Measurements from ENCODE around the gene HEBP1.
"Not testable (repeated sequence)": the region's sequence is repeated elsewhere in the genome, so short reads cannot be mapped to it uniquely, and the experiment has no call there.

The HEBP1 gene

GRCh38 chr12:12999959-13000615 is at the start of gene HEBP1:
HEBP1 (minus strand) TSS chr12:13000265; CDS start chr12:13000114, 151 bp downstream.
- DNase-seq (ENCODE audit: extremely low read depth in 1 of 2, low read depth in 1 of 2) = peak; percentile 88 to 97

GRCh38 chr12:13049816-13050215 is 49.8 kb upstream of the HEBP1 start:
- no peak for DNase-seq (ENCODE audit: extremely low read depth in 1 of 2, low read depth in 1 of 2)

GRCh38 chr12:13046964-13047363 is 46.9 kb upstream of the HEBP1 start:
- DNase-seq (ENCODE audit: extremely low read depth in 1 of 2, low read depth in 1 of 2) = no peak

- no peak for DNase-seq (ENCODE audit: extremely low read depth in 1 of 2, low read depth in 1 of 2)
Observed at GRCh38 chr12:13045816-13046215, 45.8 kb upstream of the HEBP1 start.

GRCh38 chr12:13044906-13045299 is 44.8 kb upstream of the HEBP1 start:
- DNase-seq (ENCODE audit: extremely low read depth in 1 of 2, low read depth in 1 of 2) = no peak

- DNase-seq (ENCODE audit: extremely low read depth in 1 of 2, low read depth in 1 of 2) = peak; percentile 21 to 67
Observed at GRCh38 chr12:13044002-13044905, 44.2 kb upstream of the HEBP1 start, which contains the start of gene FAM234B. FAM234B (plus strand) TSS chr12:13044381; CDS start chr12:13044404, 23 bp downstream.

GRCh38 chr12:13042666-13043230 is 42.7 kb upstream of the HEBP1 start:
- DNase-seq (ENCODE audit: extremely low read depth in 1 of 2, low read depth in 1 of 2) = no peak

GRCh38 chr12:13041224-13041623 is 41.2 kb upstream of the HEBP1 start:
- DNase-seq (ENCODE audit: extremely low read depth in 1 of 2, low read depth in 1 of 2) = no peak

GRCh38 chr12:13039328-13039956 is 39.4 kb upstream of the HEBP1 start:
- no peak for DNase-seq (ENCODE audit: extremely low read depth in 1 of 2, low read depth in 1 of 2)

GRCh38 chr12:13038491-13039161 is 38.6 kb upstream of the HEBP1 start:
- no peak for DNase-seq (ENCODE audit: extremely low read depth in 1 of 2, low read depth in 1 of 2)

GRCh38 chr12:13036881-13037280 is 36.8 kb upstream of the HEBP1 start:
- no peak for DNase-seq (ENCODE audit: extremely low read depth in 1 of 2, low read depth in 1 of 2)

GRCh38 chr12:13035335-13035734 is 35.3 kb upstream of the HEBP1 start:
- DNase-seq (ENCODE audit: extremely low read depth in 1 of 2, low read depth in 1 of 2) = not testable (repeated sequence)

- DNase-seq (ENCODE audit: extremely low read depth in 1 of 2, low read depth in 1 of 2) = no peak
Observed at GRCh38 chr12:13033476-13033875, 33.4 kb upstream of the HEBP1 start.

- DNase-seq (ENCODE audit: extremely low read depth in 1 of 2, low read depth in 1 of 2) = no peak
Observed at GRCh38 chr12:13032164-13032563, 32.1 kb upstream of the HEBP1 start.

GRCh38 chr12:13030541-13031291 is 30.7 kb upstream of the HEBP1 start:
- DNase-seq (ENCODE audit: extremely low read depth in 1 of 2, low read depth in 1 of 2) = no peak

- no peak for DNase-seq (ENCODE audit: extremely low read depth in 1 of 2, low read depth in 1 of 2)
Observed at GRCh38 chr12:13028825-13029570, 28.9 kb upstream of the HEBP1 start.

GRCh38 chr12:13027508-13027907 is 27.4 kb upstream of the HEBP1 start:
- no peak for DNase-seq (ENCODE audit: extremely low read depth in 1 of 2, low read depth in 1 of 2)

GRCh38 chr12:13027032-13027431 is 27.0 kb upstream of the HEBP1 start:
- DNase-seq (ENCODE audit: extremely low read depth in 1 of 2, low read depth in 1 of 2) = no peak

- no peak for DNase-seq (ENCODE audit: extremely low read depth in 1 of 2, low read depth in 1 of 2)
Observed at GRCh38 chr12:13026286-13026685, 26.2 kb upstream of the HEBP1 start.

Data from activated CD8-positive, alpha-beta memory T cell treated with anti-CD3 and anti-CD28 coated beads for 1 hour (primary cell).